ENCODE data around the gene MUC4.

DNA sequence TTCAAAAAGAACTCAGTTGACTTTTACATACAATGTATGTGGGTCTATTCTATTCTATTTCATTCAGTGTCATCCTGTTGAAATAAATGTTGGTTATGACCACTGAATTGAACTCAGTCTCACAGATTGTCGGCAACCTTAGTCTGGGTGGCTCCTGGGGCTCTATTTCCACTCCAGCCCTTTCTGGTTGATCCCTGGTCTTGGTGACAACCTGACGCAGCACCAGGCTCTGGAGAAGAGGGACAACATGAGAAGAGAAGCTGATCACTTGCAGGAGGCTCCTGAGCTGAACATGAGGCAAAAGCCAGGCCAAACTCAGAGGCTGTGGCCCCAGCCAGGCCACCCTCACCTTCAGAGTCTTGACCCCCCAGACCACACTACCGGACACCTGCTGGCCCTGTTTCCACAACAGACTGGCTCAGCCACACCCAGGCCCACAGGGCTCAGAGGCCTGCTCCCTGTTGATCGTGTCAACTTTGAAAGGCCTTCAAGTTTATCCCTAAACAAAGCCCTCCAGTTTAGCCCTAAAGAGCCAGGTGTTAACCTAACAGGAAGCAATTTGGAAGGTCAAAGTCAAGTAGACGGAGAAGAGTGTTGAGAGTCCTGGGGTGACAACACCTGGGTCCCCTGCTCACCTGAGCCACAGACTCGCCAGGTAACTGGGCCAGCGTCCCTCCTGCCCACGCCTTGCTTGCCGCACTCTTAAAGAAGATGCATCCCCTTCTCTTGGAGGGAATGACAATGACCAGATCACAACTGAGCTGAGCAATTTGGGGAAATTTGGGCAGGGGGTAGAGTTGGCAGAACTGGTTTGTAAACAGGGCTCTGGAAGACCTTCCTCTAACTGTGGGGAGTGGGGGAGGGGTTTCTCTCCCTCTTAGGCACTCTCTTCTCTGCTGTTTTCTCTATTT lies 106.4 kb downstream of the MUC4 start:
- TF ChIP-seq, protein P1, sequence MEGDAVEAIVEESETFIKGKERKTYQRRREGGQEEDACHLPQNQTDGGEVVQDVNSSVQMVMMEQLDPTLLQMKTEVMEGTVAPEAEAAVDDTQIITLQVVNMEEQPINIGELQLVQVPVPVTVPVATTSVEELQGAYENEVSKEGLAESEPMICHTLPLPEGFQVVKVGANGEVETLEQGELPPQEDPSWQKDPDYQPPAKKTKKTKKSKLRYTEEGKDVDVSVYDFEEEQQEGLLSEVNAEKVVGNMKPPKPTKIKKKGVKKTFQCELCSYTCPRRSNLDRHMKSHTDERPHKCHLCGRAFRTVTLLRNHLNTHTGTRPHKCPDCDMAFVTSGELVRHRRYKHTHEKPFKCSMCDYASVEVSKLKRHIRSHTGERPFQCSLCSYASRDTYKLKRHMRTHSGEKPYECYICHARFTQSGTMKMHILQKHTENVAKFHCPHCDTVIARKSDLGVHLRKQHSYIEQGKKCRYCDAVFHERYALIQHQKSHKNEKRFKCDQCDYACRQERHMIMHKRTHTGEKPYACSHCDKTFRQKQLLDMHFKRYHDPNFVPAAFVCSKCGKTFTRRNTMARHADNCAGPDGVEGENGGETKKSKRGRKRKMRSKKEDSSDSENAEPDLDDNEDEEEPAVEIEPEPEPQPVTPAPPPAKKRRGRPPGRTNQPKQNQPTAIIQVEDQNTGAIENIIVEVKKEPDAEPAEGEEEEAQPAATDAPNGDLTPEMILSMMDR (IDR thresholded peaks at IDR 0.05): no peak
- TF ChIP-seq FOXJ3 (CRISPR knock-in tag; IDR thresholded peaks at IDR 0.05): no peak
- no peak for TF ChIP-seq MEF2A (IDR thresholded peaks at IDR 0.05; ENCODE audit: borderline replicate concordance, low read depth)
- TF ChIP-seq RCOR1 (IDR thresholded peaks at IDR 0.05; ENCODE audit: low read length): no peak
- TF ChIP-seq, protein P2, sequence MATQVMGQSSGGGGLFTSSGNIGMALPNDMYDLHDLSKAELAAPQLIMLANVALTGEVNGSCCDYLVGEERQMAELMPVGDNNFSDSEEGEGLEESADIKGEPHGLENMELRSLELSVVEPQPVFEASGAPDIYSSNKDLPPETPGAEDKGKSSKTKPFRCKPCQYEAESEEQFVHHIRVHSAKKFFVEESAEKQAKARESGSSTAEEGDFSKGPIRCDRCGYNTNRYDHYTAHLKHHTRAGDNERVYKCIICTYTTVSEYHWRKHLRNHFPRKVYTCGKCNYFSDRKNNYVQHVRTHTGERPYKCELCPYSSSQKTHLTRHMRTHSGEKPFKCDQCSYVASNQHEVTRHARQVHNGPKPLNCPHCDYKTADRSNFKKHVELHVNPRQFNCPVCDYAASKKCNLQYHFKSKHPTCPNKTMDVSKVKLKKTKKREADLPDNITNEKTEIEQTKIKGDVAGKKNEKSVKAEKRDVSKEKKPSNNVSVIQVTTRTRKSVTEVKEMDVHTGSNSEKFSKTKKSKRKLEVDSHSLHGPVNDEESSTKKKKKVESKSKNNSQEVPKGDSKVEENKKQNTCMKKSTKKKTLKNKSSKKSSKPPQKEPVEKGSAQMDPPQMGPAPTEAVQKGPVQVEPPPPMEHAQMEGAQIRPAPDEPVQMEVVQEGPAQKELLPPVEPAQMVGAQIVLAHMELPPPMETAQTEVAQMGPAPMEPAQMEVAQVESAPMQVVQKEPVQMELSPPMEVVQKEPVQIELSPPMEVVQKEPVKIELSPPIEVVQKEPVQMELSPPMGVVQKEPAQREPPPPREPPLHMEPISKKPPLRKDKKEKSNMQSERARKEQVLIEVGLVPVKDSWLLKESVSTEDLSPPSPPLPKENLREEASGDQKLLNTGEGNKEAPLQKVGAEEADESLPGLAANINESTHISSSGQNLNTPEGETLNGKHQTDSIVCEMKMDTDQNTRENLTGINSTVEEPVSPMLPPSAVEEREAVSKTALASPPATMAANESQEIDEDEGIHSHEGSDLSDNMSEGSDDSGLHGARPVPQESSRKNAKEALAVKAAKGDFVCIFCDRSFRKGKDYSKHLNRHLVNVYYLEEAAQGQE (IDR thresholded peaks at IDR 0.05; ENCODE audit: low read depth, low read length): no peak
- no peak for TF ChIP-seq SMC3 (IDR thresholded peaks at IDR 0.05; ENCODE audit: low read depth, low read length)
- no peak for TF ChIP-seq EP300 (IDR thresholded peaks at IDR 0.05; ENCODE audit: borderline replicate concordance in 1 of 2, low read depth in 1 of 2, low read length in 1 of 2)
- no peak for TF ChIP-seq POLR2AphosphoS5 (IDR thresholded peaks at IDR 0.05; ENCODE audit: low read depth, low read length)
- TF ChIP-seq RAD21 (IDR thresholded peaks at IDR 0.05; ENCODE audit: low read length): no peak
- TF ChIP-seq, protein P3, sequence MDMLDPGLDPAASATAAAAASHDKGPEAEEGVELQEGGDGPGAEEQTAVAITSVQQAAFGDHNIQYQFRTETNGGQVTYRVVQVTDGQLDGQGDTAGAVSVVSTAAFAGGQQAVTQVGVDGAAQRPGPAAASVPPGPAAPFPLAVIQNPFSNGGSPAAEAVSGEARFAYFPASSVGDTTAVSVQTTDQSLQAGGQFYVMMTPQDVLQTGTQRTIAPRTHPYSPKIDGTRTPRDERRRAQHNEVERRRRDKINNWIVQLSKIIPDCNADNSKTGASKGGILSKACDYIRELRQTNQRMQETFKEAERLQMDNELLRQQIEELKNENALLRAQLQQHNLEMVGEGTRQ (IDR thresholded peaks at IDR 0.05; ENCODE audit: borderline replicate concordance, low read depth, low read length): no peak
- TF ChIP-seq, protein P4, sequence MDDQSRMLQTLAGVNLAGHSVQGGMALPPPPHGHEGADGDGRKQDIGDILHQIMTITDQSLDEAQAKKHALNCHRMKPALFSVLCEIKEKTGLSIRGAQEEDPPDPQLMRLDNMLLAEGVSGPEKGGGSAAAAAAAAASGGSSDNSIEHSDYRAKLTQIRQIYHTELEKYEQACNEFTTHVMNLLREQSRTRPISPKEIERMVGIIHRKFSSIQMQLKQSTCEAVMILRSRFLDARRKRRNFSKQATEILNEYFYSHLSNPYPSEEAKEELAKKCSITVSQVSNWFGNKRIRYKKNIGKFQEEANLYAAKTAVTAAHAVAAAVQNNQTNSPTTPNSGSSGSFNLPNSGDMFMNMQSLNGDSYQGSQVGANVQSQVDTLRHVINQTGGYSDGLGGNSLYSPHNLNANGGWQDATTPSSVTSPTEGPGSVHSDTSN (IDR thresholded peaks at IDR 0.05): no peak
- TF ChIP-seq TAF1 (IDR thresholded peaks at IDR 0.05; ENCODE audit: borderline replicate concordance, low read depth, low read length): no peak
